ENCODE measurements around the gene TSGA10. TPM values are rescaled to one million over a fixed set of nuclear protein-coding genes. Genes with fewer than 3 reads are reported as not detected.
A peak's percentile ranks its signal among the peaks of the same experiment; 100 is the strongest.
"Not testable (repeated sequence)": the region's sequence is repeated elsewhere in the genome, so short reads cannot be mapped to it uniquely, and the experiment has no call there.

Gene TSGA10
- total RNA-seq, 4 donors from 2014 or later: 0.40 to 5.8 (median 1.5) TPM

DNA sequence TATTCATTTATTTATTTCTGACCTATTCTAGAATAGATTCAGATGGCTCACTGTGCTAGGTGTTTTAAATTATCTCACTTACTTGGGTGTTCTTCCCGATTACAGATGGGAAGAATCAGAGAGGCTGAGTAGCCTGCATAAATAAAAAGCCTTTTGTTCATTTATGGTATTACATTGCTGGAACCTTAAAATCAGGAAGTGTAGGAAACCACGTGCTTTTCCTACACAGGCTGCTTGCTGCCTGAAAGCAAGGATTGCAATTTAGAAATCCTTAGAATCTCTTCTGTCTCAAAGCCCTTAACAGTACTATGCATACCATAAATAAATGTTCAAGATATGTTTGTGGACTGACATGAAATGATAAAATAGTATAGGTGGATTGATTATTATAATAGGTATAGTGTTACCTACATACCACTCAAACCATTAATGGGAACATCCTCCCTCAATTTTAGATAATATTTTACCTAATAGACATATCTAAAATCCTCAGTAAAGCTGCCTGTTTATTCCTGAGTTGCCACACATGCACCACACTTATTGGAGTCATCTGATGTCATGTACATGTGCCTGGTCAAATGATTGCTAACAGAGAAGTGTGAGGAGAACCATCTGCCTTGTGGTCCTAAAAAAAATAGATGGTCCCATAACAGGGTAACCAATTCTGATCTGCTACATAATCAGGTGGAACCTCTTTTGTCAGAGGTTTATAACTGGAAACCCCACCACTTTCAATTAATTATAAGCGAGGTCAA lies 86.7 kb downstream of the TSGA10 start:
- TF ChIP-seq POLR2A (IDR thresholded peaks at IDR 0.05): no peak
- TF ChIP-seq, protein P1, sequence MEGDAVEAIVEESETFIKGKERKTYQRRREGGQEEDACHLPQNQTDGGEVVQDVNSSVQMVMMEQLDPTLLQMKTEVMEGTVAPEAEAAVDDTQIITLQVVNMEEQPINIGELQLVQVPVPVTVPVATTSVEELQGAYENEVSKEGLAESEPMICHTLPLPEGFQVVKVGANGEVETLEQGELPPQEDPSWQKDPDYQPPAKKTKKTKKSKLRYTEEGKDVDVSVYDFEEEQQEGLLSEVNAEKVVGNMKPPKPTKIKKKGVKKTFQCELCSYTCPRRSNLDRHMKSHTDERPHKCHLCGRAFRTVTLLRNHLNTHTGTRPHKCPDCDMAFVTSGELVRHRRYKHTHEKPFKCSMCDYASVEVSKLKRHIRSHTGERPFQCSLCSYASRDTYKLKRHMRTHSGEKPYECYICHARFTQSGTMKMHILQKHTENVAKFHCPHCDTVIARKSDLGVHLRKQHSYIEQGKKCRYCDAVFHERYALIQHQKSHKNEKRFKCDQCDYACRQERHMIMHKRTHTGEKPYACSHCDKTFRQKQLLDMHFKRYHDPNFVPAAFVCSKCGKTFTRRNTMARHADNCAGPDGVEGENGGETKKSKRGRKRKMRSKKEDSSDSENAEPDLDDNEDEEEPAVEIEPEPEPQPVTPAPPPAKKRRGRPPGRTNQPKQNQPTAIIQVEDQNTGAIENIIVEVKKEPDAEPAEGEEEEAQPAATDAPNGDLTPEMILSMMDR (IDR thresholded peaks at IDR 0.05 in 4 of 5, conservative IDR thresholded peaks at IDR 0.05 in 1 of 5): no peak
- Histone ChIP-seq H3K27me3 (no peaks in the 10 kb centered on the region), H3K27ac (no peak overlapping the region), H3K36me3 (no peaks in the 10 kb centered on the region), H3K4me3 (no peak overlapping the region), H3K4me1 (no peaks in the 10 kb centered on the region), H3K9me3 (no peaks in the 10 kb centered on the region)
- intact Hi-C loops (cut with DNase I; ENCODE audit: low total_unique reads): loop anchor here (5.0 kb wide), 1 partner anchor 421 kb away; no protein-coding TSS in a partner anchor
- in situ Hi-C loops (cut with MboI; ENCODE audit: low sequenced_read_pairs in 4 of 4): loop anchor here (10.0 to 25.0 kb wide), 4 partner anchors 406 to 431 kb away; no protein-coding TSS in a partner anchor
- DNase-seq: no peak
- no peak for ATAC-seq

DNA sequence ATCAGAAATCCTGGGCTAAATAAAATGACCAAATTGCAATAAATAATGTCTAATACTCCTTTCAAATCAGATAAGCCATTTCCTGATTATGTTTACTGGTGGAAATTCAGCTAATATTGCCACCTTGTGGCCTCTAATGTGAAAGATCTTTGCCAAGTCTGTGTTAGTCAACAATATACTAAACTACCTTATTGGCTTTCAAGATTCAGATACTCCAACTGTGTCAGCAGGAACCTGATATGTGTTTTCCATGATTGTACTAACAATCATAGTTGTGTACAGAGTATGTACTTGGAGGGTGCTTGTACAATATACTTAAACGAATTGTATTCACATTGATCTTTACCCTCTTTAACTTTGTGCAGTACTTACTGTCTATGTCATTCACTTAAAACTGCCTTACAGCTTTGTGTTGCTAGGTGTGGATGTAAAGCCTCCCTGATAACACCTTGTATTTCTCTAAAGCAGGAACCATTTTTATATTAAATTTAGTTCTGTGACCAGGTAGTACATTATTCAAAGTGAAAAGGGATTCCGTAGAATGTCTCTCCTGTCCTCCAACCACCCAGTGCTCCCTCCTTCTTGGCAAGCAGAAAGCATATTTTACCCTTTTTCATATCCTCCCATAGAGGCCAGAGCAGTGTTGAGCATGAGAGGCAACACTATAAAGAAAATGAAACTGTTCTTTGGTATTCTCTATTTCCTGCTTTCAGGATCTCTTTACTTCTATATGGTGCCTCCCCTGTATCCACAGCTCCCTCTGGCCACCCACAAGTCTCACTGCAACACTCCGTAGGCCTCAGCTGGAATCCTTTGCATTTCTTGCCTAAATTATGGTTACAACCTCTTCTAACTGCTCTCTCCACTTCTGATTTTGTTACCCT lies 88.4 kb downstream of the TSGA10 start:
- H3K27me3 ChIP-seq: no peaks in the 10 kb centered on the region
- TF ChIP-seq POLR2A (IDR thresholded peaks at IDR 0.05): no peak
- TF ChIP-seq, protein P1 (IDR thresholded peaks at IDR 0.05 in 4 of 5, conservative IDR thresholded peaks at IDR 0.05 in 1 of 5): peak in 3 of 5 experiments; percentile 9 to 35 (median 11)
- DNase-seq (no peak), ATAC-seq (no peak)
- H3K4me3 ChIP-seq: no peak overlapping the region
- no peaks in the 10 kb centered on the region for H3K36me3 ChIP-seq
- H3K4me1 ChIP-seq: no peaks in the 10 kb centered on the region
- intact Hi-C loops (cut with DNase I; ENCODE audit: low total_unique reads): loop anchor here (5.0 kb wide), 1 partner anchor 419 kb away; no protein-coding TSS in a partner anchor
- H3K9me3 ChIP-seq: no peaks in the 10 kb centered on the region
- in situ Hi-C loops (cut with MboI; ENCODE audit: low sequenced_read_pairs in 4 of 4): loop anchor here (10.0 to 25.0 kb wide), 4 partner anchors 404 to 429 kb away; no protein-coding TSS in a partner anchor
- no peak overlapping the region for H3K27ac ChIP-seq

DNA sequence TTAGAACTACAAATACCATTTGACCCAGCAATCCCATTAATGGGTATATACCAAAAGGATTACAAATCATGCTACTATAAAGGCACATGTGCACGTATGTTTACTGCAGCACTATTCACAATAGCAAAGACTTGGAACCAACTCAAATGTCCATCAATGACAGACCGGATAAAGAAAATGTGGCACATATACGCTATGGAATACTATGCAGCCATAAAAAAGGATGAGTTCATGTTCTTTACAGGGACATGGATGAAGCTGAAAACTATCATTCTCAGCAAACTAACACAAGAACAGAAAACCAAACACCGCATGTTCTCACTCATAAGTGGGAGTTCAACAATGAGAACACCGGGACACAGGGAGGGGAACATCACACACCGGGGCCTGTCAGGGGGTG lies 105.6 kb downstream of the TSGA10 start:
- ATAC-seq; H3K4me3 ChIP-seq; DNase-seq; H3K27ac ChIP-seq; H3K36me3 ChIP-seq; H3K4me1 ChIP-seq; H3K9me3 ChIP-seq; H3K27me3 ChIP-seq; in situ Hi-C loops (cut with MboI; ENCODE audit: low sequenced_read_pairs in 4 of 4); intact Hi-C loops (cut with DNase I; ENCODE audit: low total_unique reads): not testable (repeated sequence)

DNA sequence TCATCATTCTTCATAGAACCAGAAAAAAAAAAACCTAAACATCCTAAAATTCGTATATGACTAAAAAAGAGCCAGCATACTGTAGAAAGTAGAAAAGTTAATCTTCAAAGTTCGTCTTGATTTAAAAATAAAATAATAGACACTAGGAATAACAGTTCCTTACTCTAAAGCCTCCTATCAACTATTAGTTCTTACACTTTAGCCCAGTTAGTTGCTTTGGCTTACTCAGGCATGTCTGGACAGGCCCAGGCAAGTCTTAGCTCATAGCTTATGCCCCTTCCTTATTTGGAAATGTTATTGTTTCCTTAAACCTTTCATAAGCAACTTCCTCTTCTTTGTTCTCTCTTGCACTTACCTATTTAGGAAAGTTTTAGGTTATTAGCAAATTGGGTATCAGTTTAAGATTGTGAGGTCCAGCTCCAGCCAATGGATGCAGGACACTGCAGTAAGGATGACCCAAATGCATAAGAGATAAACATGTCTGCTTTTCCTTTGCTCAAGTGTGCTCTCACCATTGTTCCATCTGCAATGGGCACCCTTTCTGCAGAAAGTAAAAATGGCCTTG lies 113.9 kb downstream of the TSGA10 start:
- DNase-seq; ATAC-seq; in situ Hi-C loops (cut with MboI; ENCODE audit: low sequenced_read_pairs in 4 of 4); H3K27me3 ChIP-seq; H3K9me3 ChIP-seq; H3K4me3 ChIP-seq; H3K36me3 ChIP-seq; H3K27ac ChIP-seq; H3K4me1 ChIP-seq; intact Hi-C loops (cut with DNase I; ENCODE audit: low total_unique reads): not testable (repeated sequence)

DNA sequence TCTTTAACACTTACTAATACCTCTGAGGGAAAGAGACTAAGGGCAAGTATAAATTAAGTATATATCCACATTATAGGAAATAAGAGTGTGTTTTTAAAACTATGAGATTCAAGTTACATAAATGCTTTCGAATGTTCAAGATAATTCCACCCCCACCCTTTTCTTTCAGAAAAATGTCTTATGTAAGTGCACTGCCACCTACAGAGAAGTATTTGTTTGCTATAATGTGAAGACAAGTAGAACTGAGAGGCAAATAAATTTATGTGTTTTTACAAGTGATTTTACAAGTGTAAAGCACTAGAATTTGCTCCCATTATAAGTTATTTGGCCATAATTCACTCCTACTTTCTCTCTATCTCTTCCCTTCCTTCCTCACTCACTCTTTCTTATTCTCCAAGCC lies 118.8 kb downstream of the TSGA10 start:
- ATAC-seq (no peak), DNase-seq (no peak)
- no peak overlapping the region for H3K27ac ChIP-seq
- H3K36me3 ChIP-seq: no peaks in the 10 kb centered on the region
- H3K27me3 ChIP-seq: no peaks in the 10 kb centered on the region
- intact Hi-C loops (cut with DNase I; ENCODE audit: low total_unique reads) (no loop called here), in situ Hi-C loops (cut with MboI; ENCODE audit: low sequenced_read_pairs in 4 of 4) (no loop called here)
- H3K4me1 ChIP-seq: no peaks in the 10 kb centered on the region
- no peak overlapping the region for H3K4me3 ChIP-seq
- H3K9me3 ChIP-seq: no peaks in the 10 kb centered on the region
- TF ChIP-seq, protein P1 (IDR thresholded peaks at IDR 0.05 in 4 of 5, conservative IDR thresholded peaks at IDR 0.05 in 1 of 5): no peak
- TF ChIP-seq POLR2A (IDR thresholded peaks at IDR 0.05): no peak

Measured in gastrocnemius medialis (tissue), 4 donors.